GM23248 (cell line): ENCODE results near the gene PLD1.

Experiments
- EZH2 ChIP-seq: fragments of 200-600 bp; sonication (generic); IDR thresholded peaks from 2 replicates; pipeline ENCODE4 v1.6.1; 2018; ENCODE audit warnings: antibody characterized with exemption, mild to moderate bottlenecking; ENCODE audit not compliant: insufficient read depth, poor library complexity, severe bottlenecking
- EZH2phosphoT487 ChIP-seq: fragments of 200-600 bp; sonication (generic); IDR thresholded peaks from 2 replicates; pipeline ENCODE4 v1.6.1; 2018; ENCODE audit warnings: antibody characterized with exemption, moderate library complexity, mild to moderate bottlenecking, low read depth; ENCODE audit not compliant: insufficient read depth

GRCh38 chr3:171763392-171763791 lies 46.9 kb downstream of the PLD1 start:
- TF ChIP-seq EZH2phosphoT487: no peak
- TF ChIP-seq EZH2: no peak
